CD4-positive, alpha-beta T cell treated with Interleukin-12 subunit alpha and Interleukin-12 subunit beta, for 1 hour (primary cell): ENCODE data around the gene SEC23IP.
"Not testable (repeated sequence)": the region's sequence is repeated elsewhere in the genome, so short reads cannot be mapped to it uniquely, and the experiment has no call there.

ENCODE experiments used
- DNase-seq: peaks from one replicate; pipeline ENCODE4 v3.0.0-alpha.2; 2020

SEC23IP gene

GRCh38 chr10:119883901-119884611, 8.5 kb upstream of the SEC23IP start:
- DNase-seq = not testable (repeated sequence)

- DNase-seq = not testable (repeated sequence)
Observed at GRCh38 chr10:119886070-119886469, 6.5 kb upstream of the SEC23IP start.

- DNase-seq = not testable (repeated sequence)
Observed at GRCh38 chr10:119888715-119889114, 3.8 kb upstream of the SEC23IP start.

- not testable (repeated sequence) for DNase-seq
Observed at GRCh38 chr10:119889201-119889600, 3.3 kb upstream of the SEC23IP start.

- not testable (repeated sequence) for DNase-seq
Observed at GRCh38 chr10:119890307-119890706, 2.2 kb upstream of the SEC23IP start.

GRCh38 chr10:119891849-119892187, 712 bp upstream of the SEC23IP start:
- not testable (repeated sequence) for DNase-seq

- DNase-seq = no peak
Observed at GRCh38 chr10:119893074-119893473, 544 bp downstream of the SEC23IP start.

DNA sequence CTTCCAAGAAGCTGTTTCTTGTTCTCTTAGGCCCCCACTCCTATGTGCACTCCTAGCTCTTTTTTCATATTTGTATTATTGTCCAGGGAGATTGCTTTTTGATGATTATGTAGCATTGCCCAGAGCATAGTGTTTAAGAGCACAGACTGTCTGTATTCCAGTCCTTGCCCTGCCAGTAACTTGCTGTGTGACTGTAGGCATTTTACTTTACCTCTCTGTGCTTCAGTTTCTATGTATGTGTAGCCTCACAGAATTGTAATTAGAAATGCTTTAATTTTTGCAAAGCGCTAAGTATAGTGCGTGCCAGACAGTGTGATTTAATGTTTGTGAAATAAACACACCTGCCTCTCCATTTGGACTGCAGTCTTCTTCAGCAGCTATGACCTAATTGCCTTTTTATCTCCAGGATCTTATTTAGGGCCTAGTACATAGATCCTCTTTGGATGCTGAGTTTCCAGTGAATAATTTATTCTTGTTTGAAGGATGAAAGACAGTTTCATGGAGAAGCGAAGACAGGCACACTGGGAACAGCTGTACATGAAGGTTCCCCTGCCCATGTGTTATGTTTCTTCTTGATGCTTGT, 1.4 kb downstream of the SEC23IP start:
- DNase-seq = no peak

- no peak for DNase-seq
Observed at GRCh38 chr10:119896061-119896655, 3.6 kb downstream of the SEC23IP start.

GRCh38 chr10:119896937-119897770, 4.6 kb downstream of the SEC23IP start:
- DNase-seq = no peak

GRCh38 chr10:119898577-119898976, 6.0 kb downstream of the SEC23IP start:
- no peak for DNase-seq

- DNase-seq = no peak
Observed at GRCh38 chr10:119903946-119904666, 11.6 kb downstream of the SEC23IP start.

GRCh38 chr10:119907695-119908094, 15.2 kb downstream of the SEC23IP start:
- DNase-seq = not testable (repeated sequence)

DNA sequence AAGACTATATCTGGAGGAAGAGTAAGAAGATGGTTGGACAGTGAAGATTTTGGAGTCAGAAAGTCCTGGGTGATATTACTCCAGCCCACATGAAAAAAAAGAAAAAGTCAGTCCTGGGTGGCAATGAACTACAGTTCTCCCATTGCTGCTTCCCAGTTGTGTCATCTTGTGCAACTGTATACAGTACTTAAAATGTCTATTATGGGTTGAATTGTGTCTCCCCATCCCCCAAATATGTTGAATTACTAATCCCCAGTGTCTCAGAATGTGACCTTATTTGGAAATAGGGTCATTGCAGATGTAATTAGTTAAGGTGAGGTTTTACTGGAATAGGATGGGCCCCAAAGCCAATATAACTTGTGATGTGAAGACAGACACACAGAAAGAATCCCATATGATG, 15.6 kb downstream of the SEC23IP start:
- DNase-seq = no peak

DNA sequence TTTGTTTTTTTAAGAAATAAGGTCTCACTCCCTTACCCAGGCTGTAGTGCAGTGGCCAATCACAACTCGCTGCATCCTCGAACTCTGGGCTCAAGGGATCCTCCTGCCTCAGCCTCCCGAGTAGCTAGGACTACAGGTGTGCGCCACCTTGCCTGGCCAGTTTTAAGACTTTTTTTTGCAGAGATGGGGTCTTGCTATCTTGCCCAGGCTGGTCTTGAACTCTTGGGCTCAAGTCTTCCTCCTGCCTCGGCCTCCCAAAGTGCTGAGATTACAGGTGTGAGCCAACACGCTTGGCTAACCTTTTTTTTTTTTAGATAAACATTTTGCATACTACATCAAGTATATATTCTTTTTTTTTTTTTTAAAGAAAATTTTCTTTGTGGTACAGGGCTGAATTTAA, 18.2 kb downstream of the SEC23IP start:
- no peak for DNase-seq

DNA sequence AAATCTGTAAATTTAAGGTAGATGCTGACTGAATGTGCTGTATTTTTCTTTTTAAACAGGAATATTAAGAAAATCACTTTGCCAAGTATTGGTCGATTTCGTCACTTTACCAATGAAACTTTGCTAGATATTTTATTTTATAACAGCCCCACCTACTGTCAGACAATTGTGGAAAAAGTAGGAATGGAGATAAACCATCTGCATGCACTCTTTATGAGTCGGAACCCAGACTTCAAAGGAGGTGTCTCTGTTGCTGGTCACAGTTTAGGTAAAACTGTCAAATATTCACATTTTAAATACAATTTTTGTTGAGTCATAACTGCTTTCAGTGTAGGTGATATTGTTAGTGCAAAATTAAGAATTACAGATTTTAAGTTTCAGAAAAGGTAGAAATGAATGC, 25.2 kb downstream of the SEC23IP start:
- no peak for DNase-seq

- no peak for DNase-seq
Observed at GRCh38 chr10:119919271-119919670, 26.7 kb downstream of the SEC23IP start.

DNA sequence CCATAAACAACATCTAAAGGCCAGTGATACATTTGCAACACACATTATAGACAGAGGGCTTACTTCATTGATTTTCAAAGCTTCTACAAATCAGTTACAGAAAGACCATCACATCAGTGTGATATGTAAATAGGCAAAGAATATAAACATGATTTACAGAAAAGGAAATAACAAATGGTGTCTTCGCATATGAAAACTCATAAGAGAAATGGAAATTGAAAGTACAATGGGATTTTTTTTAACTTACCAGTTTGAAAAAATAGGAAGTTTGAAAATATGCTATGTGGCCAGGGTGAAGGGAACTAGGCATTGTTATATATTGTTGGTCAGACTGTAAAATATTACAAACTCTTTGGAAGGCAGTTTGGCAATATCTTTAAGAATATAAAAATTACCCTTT, 27.3 kb downstream of the SEC23IP start:
- no peak for DNase-seq

DNA sequence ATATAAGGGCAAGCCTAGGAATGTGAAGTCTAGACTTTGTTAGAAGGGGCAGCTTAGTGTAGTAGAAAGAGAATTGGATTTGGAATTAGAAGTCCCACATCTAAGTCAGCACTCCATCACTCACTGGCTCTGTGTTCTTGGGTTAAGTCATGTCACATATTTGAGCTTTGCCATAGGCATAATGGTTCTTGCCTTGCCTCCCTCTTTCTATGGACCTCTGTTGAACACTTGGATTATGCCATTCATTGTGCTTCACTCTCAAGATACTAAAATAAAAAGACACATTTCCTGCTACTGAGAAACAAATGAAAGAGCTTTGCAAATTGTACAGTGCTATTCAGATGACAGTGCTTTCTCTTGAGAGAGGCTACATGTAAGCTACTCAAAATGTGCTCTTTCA, 35.9 kb downstream of the SEC23IP start:
- DNase-seq = no peak

DNA sequence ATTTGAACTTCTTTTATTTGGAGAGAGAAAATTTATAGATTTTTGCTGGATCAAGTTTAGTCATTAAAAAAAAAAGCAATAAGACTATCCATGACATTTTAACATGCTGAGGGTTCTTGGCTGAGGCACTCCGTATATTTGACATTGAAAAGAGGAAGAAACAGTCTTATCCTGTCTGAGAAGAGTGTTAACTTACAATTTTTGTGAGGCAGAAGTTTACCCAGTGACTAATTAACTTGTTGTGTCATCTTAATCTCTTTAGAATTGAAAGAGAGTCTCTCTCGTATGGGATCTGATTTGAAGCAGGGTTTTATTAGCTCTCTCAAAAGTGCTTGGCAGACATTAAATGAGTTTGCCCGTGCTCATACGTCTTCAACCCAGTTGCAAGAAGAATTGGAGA, 39.3 kb downstream of the SEC23IP start:
- DNase-seq = no peak

GRCh38 chr10:119932631-119933030, 40.1 kb downstream of the SEC23IP start:
- no peak for DNase-seq

DNA sequence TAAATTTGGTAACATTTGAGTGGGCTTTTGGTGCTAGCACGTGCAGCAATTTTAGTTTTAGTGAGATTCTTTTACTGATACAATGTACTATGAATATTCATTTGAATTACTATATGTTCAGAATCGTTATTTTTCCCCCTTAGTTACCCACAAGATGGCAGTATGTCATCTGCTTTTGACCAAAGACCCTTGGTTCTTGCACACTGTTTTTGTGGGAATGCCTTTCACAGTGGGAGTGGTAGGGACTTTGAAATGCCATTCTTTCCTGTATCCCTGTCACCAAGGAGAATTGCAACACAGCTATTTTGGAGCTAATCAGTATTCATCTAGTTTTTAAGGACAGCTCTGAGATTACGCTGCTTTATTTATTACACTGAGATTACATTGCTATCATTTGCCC, 40.6 kb downstream of the SEC23IP start:
- no peak for DNase-seq

- DNase-seq = no peak
Observed at GRCh38 chr10:119940487-119940886, 48.0 kb downstream of the SEC23IP start.
